GM12878 (cell line): ENCODE data around the gene NRP2. TPM values are rescaled to one million over a fixed set of nuclear protein-coding genes. Genes with fewer than 3 reads are reported as not detected.

ENCODE experiments used
- ATAC-seq: fragments of 200-7000 bp; cut with Tn5 transposase; 3 replicates; pipeline ENCODE4 v1.9.1; 2020; ENCODE audit warnings: mild to moderate bottlenecking, moderate library complexity
- BruUV-seq: library from RNA; stranded (reverse); fragments of 400-500 nt; replicated peaks from 2 replicates; lab custom pipeline; 2021; lab: Mats Ljungman, UMichigan
- CTCF ChIA-PET: fragments of 300-600 bp; sonication (Branson Sonifier 250); formaldehyde crosslinking; extraction: SDS; loops from one replicate; lab custom pipeline; 2021; ENCODE audit warnings: inconsistent platforms; lab: Yijun Ruan, JAX
- POLR2A ChIA-PET: fragments of 350-600 bp; formaldehyde crosslinking; extraction: SDS; loops from one replicate; lab custom pipeline; 2021; ENCODE audit warnings: inconsistent platforms; lab: Charles Lee
- RAD21 ChIA-PET: fragments of 300-600 bp; sonication (Branson Sonifier 250); formaldehyde crosslinking; loops from one replicate; lab custom pipeline; 2023; ENCODE audit warnings: antibody characterized with exemption; ENCODE audit not compliant: unreplicated experiment; lab: Charles Lee
- SMC1A ChIA-PET: fragments of 300-600 bp; sonication (Branson Sonifier 250); formaldehyde crosslinking; loops from one replicate; lab custom pipeline; 2023; ENCODE audit not compliant: unreplicated experiment, uncharacterized antibody; lab: Charles Lee
- DNase-seq: peaks from one replicate; pipeline ENCODE4 v3.0.0-alpha.2; 2011; ENCODE audit warnings: low read depth, low spot score
- FAIRE-seq: peaks from 3 replicates; lab custom pipeline; 2011; peaks lifted over from hg19 to GRCh38; lab: Jason Lieb, UNC
- H2AFZ ChIP-seq: 2 replicates; pipeline ENCODE4 v1.6.0; 2011; ENCODE audit warnings: low read depth, low read length, control low read depth; ENCODE audit not compliant: control insufficient read depth
- H3K27ac ChIP-seq: 2 replicates; pipeline ENCODE4 v1.5.1; 2011; ENCODE audit warnings: control low read depth; ENCODE audit not compliant: control insufficient read depth, insufficient read depth
- H3K27me3 ChIP-seq, 2 experiments: replicated peaks in 1 of 2; 2 replicates each; pipeline versions ENCODE4 v1.6.0 to v1.6.1; 2011; ENCODE audit warnings: low read length in 1 of 2; ENCODE audit not compliant: control insufficient read depth in 2 of 2, insufficient read depth in 2 of 2
- H3K36me3 ChIP-seq, 2 experiments: 2 replicates each; pipeline ENCODE4 v1.5.1; 2011; ENCODE audit warnings: low read length in 1 of 2; ENCODE audit not compliant: control insufficient read depth in 2 of 2, insufficient read depth in 2 of 2
- H3K4me1 ChIP-seq: 2 replicates; pipeline ENCODE4 v1.6.1; 2011; ENCODE audit warnings: mild to moderate bottlenecking, low read length, moderate library complexity, mixed read lengths; ENCODE audit not compliant: control insufficient read depth, insufficient read depth
- H3K4me2 ChIP-seq: 2 replicates; pipeline ENCODE4 v1.6.0; 2011; ENCODE audit warnings: control low read depth; ENCODE audit not compliant: control insufficient read depth, insufficient read depth
- H3K4me3 ChIP-seq: fragments of 200-600 bp; sonication (generic); 2 replicates; pipeline ENCODE4 v1.5.1; 2016
- H3K79me2 ChIP-seq: 2 replicates; pipeline ENCODE4 v1.6.0; 2011; ENCODE audit warnings: low read length; ENCODE audit not compliant: control insufficient read depth, insufficient read depth
- H3K9ac ChIP-seq: 2 replicates; pipeline ENCODE4 v1.8.0; 2011; ENCODE audit warnings: low read length, control low read depth, mixed read lengths; ENCODE audit not compliant: control insufficient read depth, insufficient read depth
- H3K9me3 ChIP-seq: replicated peaks from 3 replicates; pipeline ENCODE4 v1.5.1; 2011; ENCODE audit warnings: mild to moderate bottlenecking, low read length; ENCODE audit not compliant: control insufficient read depth, insufficient read depth
- H4K20me1 ChIP-seq: 2 replicates; pipeline ENCODE4 v1.6.0; 2011; ENCODE audit not compliant: control insufficient read depth, insufficient read depth
- CBFB ChIP-seq: IDR thresholded peaks from 2 replicates; pipeline ENCODE4 v1.6.1; 2016; ENCODE audit warnings: antibody characterized with exemption, low read depth
- CHD2 ChIP-seq: IDR thresholded peaks from 2 replicates; pipeline ENCODE4 v1.6.1; 2011; ENCODE audit warnings: low read depth, low read length, improper control_type of control experiment, borderline replicate concordance
- CHD4 ChIP-seq: fragments of 200-600 bp; sonication (generic); IDR thresholded peaks from 2 replicates; pipeline ENCODE4 v1.6.1; 2016; ENCODE audit warnings: mild to moderate bottlenecking
- CREM ChIP-seq: IDR thresholded peaks from 2 replicates; pipeline ENCODE4 v1.6.1; 2014; ENCODE audit warnings: antibody characterized with exemption, low read depth
- EED ChIP-seq: sonication (generic); IDR thresholded peaks from 2 replicates; pipeline ENCODE4 v1.6.1; 2016; ENCODE audit warnings: antibody characterized with exemption, low read depth
- ESRRA ChIP-seq: IDR thresholded peaks from 2 replicates; pipeline ENCODE4 v1.6.1; 2012; ENCODE audit warnings: mild to moderate bottlenecking, low read length, improper control_type of control experiment
- EZH2 ChIP-seq: IDR thresholded peaks from 2 replicates; pipeline ENCODE4 v1.6.1; 2012; ENCODE audit warnings: low read depth, mild to moderate bottlenecking, control low read depth, inconsistent platforms, low read length, borderline replicate concordance; ENCODE audit not compliant: control insufficient read depth
- ZBTB4 ChIP-seq: fragments of 450-650 bp; formaldehyde crosslinking; IDR thresholded peaks from 2 replicates; pipeline ENCODE4 v1.4.0; 2022; ENCODE audit warnings: mild to moderate bottlenecking, moderate library complexity
- ZNF622 ChIP-seq: fragments of 450-650 bp; IDR thresholded peaks from 2 replicates; pipeline ENCODE4 v1.6.1; 2017; ENCODE audit warnings: mild to moderate bottlenecking, inconsistent platforms
- WGBS: methylation state at CpG from one replicate; pipeline ENCODE4 v1.1.6; 2016; ENCODE audit warnings: low lambda C conversion rate; ENCODE audit not compliant: insufficient replicate concordance, insufficient coverage; ENCODE audit errors: missing lambda C conversion rate; 5-methylcytosine and 5-hydroxymethylcytosine counted together
- in situ Hi-C: fragments of 300-500 bp; cut with MboI; formaldehyde crosslinking; loops from 9 replicates; pipeline ENCODE4 v1.14.3; 2018; ENCODE audit warnings: mixed read lengths
- intact Hi-C: fragments of 100-400 bp; cut with micrococcal nuclease; formaldehyde crosslinking; loops from one replicate; pipeline ENCODE4 v1.14.2; 2022; ENCODE audit not compliant: unreplicated experiment
- polyA plus RNA-seq, 11 experiments: library from polyadenylated mRNA; depleted of rRNA in 4 of 11; unstranded in 6 of 11; stranded (reverse) in 5 of 11; fragments of >200 nt; fragmentation: Nextera tagmentation in 4 of 11; fragmentation: Illumina TruSeq in 1 of 11; extraction: Ambion mirVana in 4 of 11; extraction: Trizol in 1 of 11; gene quantifications; 1 replicate in 1 of 11; 2 replicates in 10 of 11; pipeline versions ENCODE4 v1.2.1 to v1.2.3, GENCODE V29; 2011 to 2016; ENCODE audit warnings: inconsistent platforms in 2 of 11, missing spikeins in 2 of 11, low read depth in 1 of 11
- total RNA-seq, 4 experiments: library from RNA; depleted of rRNA in 3 of 4; stranded (reverse); fragments of >200 nt in 3 of 4; fragmentation: Illumina TruSeq in 1 of 4; extraction: Trizol in 1 of 4; gene quantifications; 2 replicates each; pipeline versions ENCODE4 v1.2.1 to v1.2.3, GENCODE V29; 2013 to 2021
- TF ChIP-seq, protein P1 (sequence below): fragments of 450-650 bp; IDR thresholded peaks from 2 replicates; pipeline ENCODE4 v1.6.1; 2017; ENCODE audit warnings: mild to moderate bottlenecking, moderate library complexity

Gene NRP2
- total and polyA plus RNA-seq, 10 of the 15 experiments (the other 5 are each of a cell fraction or from before 2014, with no cell fraction given), result 0.06 to 1.2 (median 0.46) TPM

DNA sequence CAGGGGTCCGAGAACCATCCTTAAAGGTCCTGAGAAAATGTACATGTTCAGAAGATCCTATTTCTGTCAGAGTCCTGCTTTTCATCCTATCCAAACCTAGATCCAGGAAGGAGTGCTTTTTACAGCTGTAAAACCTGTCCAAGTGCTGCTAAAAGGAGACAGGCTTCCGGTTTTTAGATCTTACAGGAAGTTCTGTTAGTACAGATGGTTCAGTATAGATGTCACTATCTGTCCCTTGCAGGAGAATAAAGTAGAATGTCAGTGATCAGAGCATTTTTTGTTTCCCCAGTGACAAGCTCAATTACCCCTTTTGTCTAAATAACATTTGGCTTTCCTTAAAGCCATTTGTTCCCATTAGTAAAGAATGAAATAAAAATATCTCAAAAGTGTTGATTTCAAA, 98.3 kb downstream of the NRP2 start:
- no peak overlapping the region for H3K4me3 ChIP-seq
- 8% methylated on average over 2 of the region's 2 CpGs for WGBS
- in situ Hi-C loops, result no loop called here
- H4K20me1 ChIP-seq, result no peaks in the 10 kb centered on the region
- H3K4me2 ChIP-seq, result no peak overlapping the region
- TF ChIP-seq ZBTB4 (CRISPR knock-in tag) (no peak), ESRRA (no peak), CHD2 (no peak), EED (no peak), CHD4 (no peak), CREM (no peak), ZNF622 (no peak), EZH2 (no peak), CBFB (no peak)
- TF ChIP-seq, protein P1, sequence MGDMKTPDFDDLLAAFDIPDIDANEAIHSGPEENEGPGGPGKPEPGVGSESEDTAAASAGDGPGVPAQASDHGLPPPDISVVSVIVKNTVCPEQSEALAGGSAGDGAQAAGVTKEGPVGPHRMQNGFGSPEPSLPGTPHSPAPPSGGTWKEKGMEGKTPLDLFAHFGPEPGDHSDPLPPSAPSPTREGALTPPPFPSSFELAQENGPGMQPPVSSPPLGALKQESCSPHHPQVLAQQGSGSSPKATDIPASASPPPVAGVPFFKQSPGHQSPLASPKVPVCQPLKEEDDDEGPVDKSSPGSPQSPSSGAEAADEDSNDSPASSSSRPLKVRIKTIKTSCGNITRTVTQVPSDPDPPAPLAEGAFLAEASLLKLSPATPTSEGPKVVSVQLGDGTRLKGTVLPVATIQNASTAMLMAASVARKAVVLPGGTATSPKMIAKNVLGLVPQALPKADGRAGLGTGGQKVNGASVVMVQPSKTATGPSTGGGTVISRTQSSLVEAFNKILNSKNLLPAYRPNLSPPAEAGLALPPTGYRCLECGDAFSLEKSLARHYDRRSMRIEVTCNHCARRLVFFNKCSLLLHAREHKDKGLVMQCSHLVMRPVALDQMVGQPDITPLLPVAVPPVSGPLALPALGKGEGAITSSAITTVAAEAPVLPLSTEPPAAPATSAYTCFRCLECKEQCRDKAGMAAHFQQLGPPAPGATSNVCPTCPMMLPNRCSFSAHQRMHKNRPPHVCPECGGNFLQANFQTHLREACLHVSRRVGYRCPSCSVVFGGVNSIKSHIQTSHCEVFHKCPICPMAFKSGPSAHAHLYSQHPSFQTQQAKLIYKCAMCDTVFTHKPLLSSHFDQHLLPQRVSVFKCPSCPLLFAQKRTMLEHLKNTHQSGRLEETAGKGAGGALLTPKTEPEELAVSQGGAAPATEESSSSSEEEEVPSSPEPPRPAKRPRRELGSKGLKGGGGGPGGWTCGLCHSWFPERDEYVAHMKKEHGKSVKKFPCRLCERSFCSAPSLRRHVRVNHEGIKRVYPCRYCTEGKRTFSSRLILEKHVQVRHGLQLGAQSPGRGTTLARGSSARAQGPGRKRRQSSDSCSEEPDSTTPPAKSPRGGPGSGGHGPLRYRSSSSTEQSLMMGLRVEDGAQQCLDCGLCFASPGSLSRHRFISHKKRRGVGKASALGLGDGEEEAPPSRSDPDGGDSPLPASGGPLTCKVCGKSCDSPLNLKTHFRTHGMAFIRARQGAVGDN, result no peak
- no peaks in the 10 kb centered on the region; a peak in 2 of 4 replicates for H3K27me3 ChIP-seq
- no peaks in the 10 kb centered on the region for H3K4me1 ChIP-seq
- no peaks in the 10 kb centered on the region for H3K79me2 ChIP-seq
- SMC1A ChIA-PET, result no interaction called here
- DNase-seq (no peak), ATAC-seq (no peak), FAIRE-seq (no peak)
- intact Hi-C loops, result no loop called here
- CTCF ChIA-PET, result interaction anchor here (0.7 to 1.9 kb wide), 2 partner anchors 104 to 145 kb away, joined by 3 to 6 read pairs; no protein-coding TSS in a partner anchor
- BruUV-seq, result no TSS peak
- no peak overlapping the region for H3K27ac ChIP-seq
- no peak overlapping the region for H2AFZ ChIP-seq
- POLR2A ChIA-PET, result no interaction called here
- RAD21 ChIA-PET, result no interaction called here
- H3K9me3 ChIP-seq, result no peaks in the 10 kb centered on the region
- H3K9ac ChIP-seq, result no peak overlapping the region
- H3K36me3 ChIP-seq, result no peaks in the 10 kb centered on the region
